Tibial nerve (tissue), 4 donors: ENCODE measurements around the gene HPSE2.

Source experiments
- EP300 ChIP-seq, 2 donors: sonication (generic); formaldehyde crosslinking; IDR thresholded peaks; one replicate each; pipeline ENCODE4 v1.6.1; 2017; ENCODE audit warnings: antibody characterized with exemption in 2 of 2, mild to moderate bottlenecking in 1 of 2
- POLR2A ChIP-seq, 2 donors: fragments of 450-650 bp; IDR thresholded peaks; one replicate each; pipeline ENCODE4 v1.6.1; 2017; ENCODE audit warnings: antibody characterized with exemption in 2 of 2, mild to moderate bottlenecking in 2 of 2, moderate library complexity in 2 of 2
- TF ChIP-seq, protein P1 (sequence below), 5 experiments: fragments of 200-600 bp in 3 of 5; fragments of 450-650 bp in 2 of 5; sonication (generic) in 3 of 5; IDR thresholded peaks; one replicate each; pipeline ENCODE4 v1.5.1; 2016 to 2019; ENCODE audit warnings: antibody characterized with exemption in 5 of 5, mild to moderate bottlenecking in 3 of 5, moderate library complexity in 2 of 5

- TF ChIP-seq, protein P1, sequence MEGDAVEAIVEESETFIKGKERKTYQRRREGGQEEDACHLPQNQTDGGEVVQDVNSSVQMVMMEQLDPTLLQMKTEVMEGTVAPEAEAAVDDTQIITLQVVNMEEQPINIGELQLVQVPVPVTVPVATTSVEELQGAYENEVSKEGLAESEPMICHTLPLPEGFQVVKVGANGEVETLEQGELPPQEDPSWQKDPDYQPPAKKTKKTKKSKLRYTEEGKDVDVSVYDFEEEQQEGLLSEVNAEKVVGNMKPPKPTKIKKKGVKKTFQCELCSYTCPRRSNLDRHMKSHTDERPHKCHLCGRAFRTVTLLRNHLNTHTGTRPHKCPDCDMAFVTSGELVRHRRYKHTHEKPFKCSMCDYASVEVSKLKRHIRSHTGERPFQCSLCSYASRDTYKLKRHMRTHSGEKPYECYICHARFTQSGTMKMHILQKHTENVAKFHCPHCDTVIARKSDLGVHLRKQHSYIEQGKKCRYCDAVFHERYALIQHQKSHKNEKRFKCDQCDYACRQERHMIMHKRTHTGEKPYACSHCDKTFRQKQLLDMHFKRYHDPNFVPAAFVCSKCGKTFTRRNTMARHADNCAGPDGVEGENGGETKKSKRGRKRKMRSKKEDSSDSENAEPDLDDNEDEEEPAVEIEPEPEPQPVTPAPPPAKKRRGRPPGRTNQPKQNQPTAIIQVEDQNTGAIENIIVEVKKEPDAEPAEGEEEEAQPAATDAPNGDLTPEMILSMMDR (IDR thresholded peaks at IDR 0.05) = no peak
- TF ChIP-seq POLR2A (IDR thresholded peaks at IDR 0.05) (no peak), EP300 (IDR thresholded peaks at IDR 0.05) (no peak)
These were observed 625.4 kb downstream of the HPSE2 start for GRCh38 chr10:98610301-98610700.
